H9 (cell line): ENCODE results near the gene SESN2. TPM values are rescaled to one million over a fixed set of nuclear protein-coding genes. Genes with fewer than 3 reads are reported as not detected.

Source experiments
- DNase-seq: peaks from one replicate; pipeline ENCODE4 v3.0.0-alpha.2; 2017
- H2AFZ ChIP-seq: one replicate; pipeline ENCODE4 v1.6.1; 2013; ENCODE audit warnings: mild to moderate bottlenecking, low read length, control low read depth, moderate library complexity
- H2AK5ac ChIP-seq: 2 replicates; pipeline ENCODE4 v1.6.1; 2013; ENCODE audit warnings: low read length, control low read depth, mixed read lengths; ENCODE audit not compliant: insufficient read length
- H2BK120ac ChIP-seq: one replicate; pipeline ENCODE4 v1.6.1; 2013; ENCODE audit warnings: low read depth, mild to moderate bottlenecking, low read length, control low read depth, inconsistent platforms; ENCODE audit not compliant: poor library complexity, severe bottlenecking
- H2BK12ac ChIP-seq: 2 replicates; pipeline ENCODE4 v1.6.1; 2013; ENCODE audit warnings: low read length, control low read depth, mixed read lengths, low read depth; ENCODE audit not compliant: insufficient read length
- H2BK15ac ChIP-seq: 2 replicates; pipeline ENCODE4 v1.6.1; 2013; ENCODE audit warnings: low read depth, low read length, control low read depth
- H2BK20ac ChIP-seq: one replicate; pipeline ENCODE4 v1.6.1; 2013; ENCODE audit warnings: low read depth, mild to moderate bottlenecking, low read length, control low read depth, inconsistent platforms; ENCODE audit not compliant: poor library complexity, severe bottlenecking
- H2BK5ac ChIP-seq: 2 replicates; pipeline ENCODE4 v1.6.1; 2013; ENCODE audit warnings: low read length, control low read depth, mixed read lengths; ENCODE audit not compliant: insufficient read length
- H3K14ac ChIP-seq: 2 replicates; pipeline ENCODE4 v1.6.1; 2013; ENCODE audit warnings: low read length, control low read depth; ENCODE audit not compliant: insufficient read depth
- H3K18ac ChIP-seq: 2 replicates; pipeline ENCODE4 v1.6.1; 2013; ENCODE audit warnings: low read depth, mild to moderate bottlenecking, mixed read lengths, low read length, control low read depth; ENCODE audit not compliant: insufficient read length
- H3K23ac ChIP-seq: 2 replicates; pipeline ENCODE4 v1.6.1; 2013; ENCODE audit warnings: low read length, control low read depth, mixed read lengths, low read depth; ENCODE audit not compliant: insufficient read length
- H3K23me2 ChIP-seq: 2 replicates; pipeline ENCODE4 v1.6.1; 2013; ENCODE audit warnings: low read depth, mild to moderate bottlenecking, mixed read lengths, low read length, control low read depth; ENCODE audit not compliant: insufficient read length, poor library complexity, severe bottlenecking
- H3K27ac ChIP-seq: 2 replicates; pipeline ENCODE4 v1.5.1; 2013; ENCODE audit warnings: low read length, control low read depth, mixed read lengths, low read depth; ENCODE audit not compliant: insufficient read length
- H3K27me3 ChIP-seq: 2 replicates; pipeline ENCODE4 v1.6.1; 2013; ENCODE audit warnings: low read length, control low read depth, inconsistent platforms; ENCODE audit not compliant: insufficient read depth
- H3K4ac ChIP-seq: 2 replicates; pipeline ENCODE4 v1.6.1; 2013; ENCODE audit warnings: low read depth, mild to moderate bottlenecking, control low read depth, inconsistent platforms, low read length, moderate library complexity
- H3K4me1 ChIP-seq: 2 replicates; pipeline ENCODE4 v1.6.1; 2013; ENCODE audit warnings: low read length, control low read depth, inconsistent platforms; ENCODE audit not compliant: insufficient read depth
- H3K4me2 ChIP-seq: 2 replicates; pipeline ENCODE4 v1.6.1; 2013; ENCODE audit warnings: low read length, control low read depth, mixed read lengths; ENCODE audit not compliant: insufficient read length, insufficient read depth
- H3K56ac ChIP-seq: 2 replicates; pipeline ENCODE4 v1.6.1; 2013; ENCODE audit warnings: low read depth, mild to moderate bottlenecking, mixed read lengths, low read length, control low read depth; ENCODE audit not compliant: insufficient read length
- H3K79me1 ChIP-seq: 2 replicates; pipeline ENCODE4 v1.6.1; 2013; ENCODE audit warnings: low read depth, mild to moderate bottlenecking, moderate library complexity, low read length, control low read depth, inconsistent platforms; ENCODE audit not compliant: insufficient read depth, poor library complexity, severe bottlenecking
- H3K79me2 ChIP-seq: 2 replicates; pipeline ENCODE4 v1.6.1; 2013; ENCODE audit warnings: low read length, control low read depth, inconsistent platforms; ENCODE audit not compliant: insufficient read depth
- H3K9ac ChIP-seq: 2 replicates; pipeline ENCODE4 v1.6.1; 2013; ENCODE audit warnings: low read length, control low read depth, mixed read lengths; ENCODE audit not compliant: insufficient read length; ENCODE audit errors: extremely low read depth
- H3K9me3 ChIP-seq: one replicate; pipeline ENCODE4 v1.6.1; 2013; ENCODE audit warnings: low read depth, low read length, inconsistent platforms; ENCODE audit not compliant: control insufficient read depth
- H3T11ph ChIP-seq: one replicate; pipeline ENCODE4 v1.6.1; 2013; ENCODE audit warnings: mild to moderate bottlenecking, low read length, control low read depth, inconsistent platforms
- H4K20me1 ChIP-seq: one replicate; pipeline ENCODE4 v1.6.1; 2013; ENCODE audit not compliant: control insufficient read depth, insufficient read length, insufficient read depth
- H4K5ac ChIP-seq: 2 replicates; pipeline ENCODE4 v1.6.1; 2013; ENCODE audit warnings: low read depth, mild to moderate bottlenecking, mixed read lengths, low read length, control low read depth; ENCODE audit not compliant: insufficient read length
- H4K8ac ChIP-seq: replicated peaks from 2 replicates; pipeline ENCODE4 v1.6.1; 2013; ENCODE audit warnings: low read length, control low read depth, mixed read lengths, low read depth; ENCODE audit not compliant: insufficient read length
- H4K91ac ChIP-seq: 2 replicates; pipeline ENCODE4 v1.6.1; 2013; ENCODE audit warnings: low read depth, mild to moderate bottlenecking, moderate library complexity, mixed read lengths, low read length, control low read depth; ENCODE audit not compliant: insufficient read length
- H3K27ac Mint-ChIP-seq, 3 experiments: 2 replicates in 2 of 3; 3 replicates in 1 of 3; pipeline ENCODE4 v1.8.0; 2020 to 2021; ENCODE audit warnings: mixed read lengths in 3 of 3, mild to moderate bottlenecking in 1 of 3, moderate library complexity in 1 of 3
- H3K27me3 Mint-ChIP-seq: 2 replicates; pipeline ENCODE4 v1.8.0; 2021; ENCODE audit warnings: low read depth, mild to moderate bottlenecking, moderate library complexity, mixed read lengths
- H3K36me3 Mint-ChIP-seq, 3 experiments: 2 replicates in 2 of 3; 3 replicates in 1 of 3; pipeline ENCODE4 v1.8.0; 2020 to 2021; ENCODE audit warnings: low read depth in 3 of 3, mixed read lengths in 3 of 3; ENCODE audit not compliant: insufficient read depth in 1 of 3
- H3K4me1 Mint-ChIP-seq, 2 experiments: 2 replicates each; pipeline ENCODE4 v1.8.0; 2020; ENCODE audit warnings: mixed read lengths in 2 of 2
- H3K4me3 Mint-ChIP-seq, 2 experiments: 2 replicates in 1 of 2; 3 replicates in 1 of 2; pipeline ENCODE4 v1.8.0; 2020 to 2021; ENCODE audit warnings: mild to moderate bottlenecking in 2 of 2, mixed read lengths in 2 of 2, moderate library complexity in 1 of 2
- H3K9me3 Mint-ChIP-seq, 2 experiments: 2 replicates in 1 of 2; 3 replicates in 1 of 2; pipeline ENCODE4 v1.8.0; 2020; ENCODE audit warnings: mild to moderate bottlenecking in 2 of 2, mixed read lengths in 2 of 2, moderate library complexity in 1 of 2
- CTCF ChIP-seq: fragments of 200-600 bp; sonication (generic); conservative IDR thresholded peaks from 3 replicates; pipeline ENCODE4 v1.8.0; 2021; ENCODE audit warnings: antibody characterized with exemption, mild to moderate bottlenecking
- WGBS: extraction: QIAGEN DNeasy Blood & Tissue Kit; methylation state at CpG from one replicate; pipeline ENCODE4 v1.1.7; 2013; ENCODE audit warnings: missing lambda C conversion rate, low lambda C conversion rate, mixed read lengths; ENCODE audit not compliant: insufficient read length; ENCODE audit errors: extremely low coverage; 5-methylcytosine and 5-hydroxymethylcytosine counted together
- total RNA-seq: library from RNA; stranded (reverse); gene quantifications from 2 replicates; pipeline ENCODE4 v1.2.1, GENCODE V29; 2021

SESN2 gene
- total RNA-seq, 1 experiment from 2014 or later: 24.6 TPM

- H3K18ac ChIP-seq: no peak overlapping the region
- no peak overlapping the region for H3K23ac ChIP-seq
- Mint-ChIP-seq H3K4me3 (peak overlapping the region; percentile 81 to 83), H3K4me1 (peaks cover 28 to 30% of the 10 kb centered on the region in 2 experiments), H3K27ac (peak overlapping the region in 2 of 3 experiments; percentile 18 to 81; a peak in 4 of 7 replicates), H3K36me3 (peaks cover 3 to 7% (median 4%) of the 10 kb centered on the region in 3 experiments; a peak in 4 of 7 replicates), H3K9me3 (no peaks in the 10 kb centered on the region), H3K27me3 (no peaks in the 10 kb centered on the region; the same call in 1 of the 2 replicates)
- H3K27me3 ChIP-seq: no peaks in the 10 kb centered on the region
- TF ChIP-seq CTCF: no peak
- no CpG with 5 or more reads among the region's 12 CpGs for WGBS
- DNase-seq: no peak
- no peak overlapping the region for H3K9ac ChIP-seq
- H2BK20ac ChIP-seq: no peak overlapping the region
- H2AFZ ChIP-seq: no peak overlapping the region
- no peak overlapping the region for H2AK5ac ChIP-seq
- H2BK120ac ChIP-seq: no peak overlapping the region
- H3K27ac ChIP-seq: no peak overlapping the region
- H3K23me2 ChIP-seq: peaks cover 7% of the 10 kb centered on the region
- H4K91ac ChIP-seq: no peak overlapping the region
- H4K5ac ChIP-seq: no peak overlapping the region
- no peaks in the 10 kb centered on the region for H3K4me1 ChIP-seq
- peaks cover 23% of the 10 kb centered on the region; the same call in 1 of the 2 replicates for H3K79me2 ChIP-seq
- no peaks in the 10 kb centered on the region for H4K20me1 ChIP-seq
- no peak overlapping the region for H3K56ac ChIP-seq
- peak overlapping the region; percentile 40 for H3K4me2 ChIP-seq
- H3K79me1 ChIP-seq: peaks cover 3% of the 10 kb centered on the region
- no peak overlapping the region for H2BK12ac ChIP-seq
- no peak overlapping the region for H3T11ph ChIP-seq
- no peak overlapping the region for H3K4ac ChIP-seq
- no peak overlapping the region for H3K14ac ChIP-seq
- no peak overlapping the region for H2BK15ac ChIP-seq
- no peak overlapping the region for H2BK5ac ChIP-seq
- H4K8ac ChIP-seq: no peak overlapping the region
- H3K9me3 ChIP-seq: no peaks in the 10 kb centered on the region
These were observed 578 bp upstream of the SESN2 start for GRCh38 chr1:28258628-28259251.
